Activated CD4-positive, CD25-positive, alpha-beta regulatory T cell (primary cell): Measurements from ENCODE around the gene FAM98B.

Experiments
- DNase-seq, 4 experiments: peaks; one replicate each; lab custom pipeline; 2025; lab: John Stamatoyannopoulos, UW

FAM98B gene

DNA sequence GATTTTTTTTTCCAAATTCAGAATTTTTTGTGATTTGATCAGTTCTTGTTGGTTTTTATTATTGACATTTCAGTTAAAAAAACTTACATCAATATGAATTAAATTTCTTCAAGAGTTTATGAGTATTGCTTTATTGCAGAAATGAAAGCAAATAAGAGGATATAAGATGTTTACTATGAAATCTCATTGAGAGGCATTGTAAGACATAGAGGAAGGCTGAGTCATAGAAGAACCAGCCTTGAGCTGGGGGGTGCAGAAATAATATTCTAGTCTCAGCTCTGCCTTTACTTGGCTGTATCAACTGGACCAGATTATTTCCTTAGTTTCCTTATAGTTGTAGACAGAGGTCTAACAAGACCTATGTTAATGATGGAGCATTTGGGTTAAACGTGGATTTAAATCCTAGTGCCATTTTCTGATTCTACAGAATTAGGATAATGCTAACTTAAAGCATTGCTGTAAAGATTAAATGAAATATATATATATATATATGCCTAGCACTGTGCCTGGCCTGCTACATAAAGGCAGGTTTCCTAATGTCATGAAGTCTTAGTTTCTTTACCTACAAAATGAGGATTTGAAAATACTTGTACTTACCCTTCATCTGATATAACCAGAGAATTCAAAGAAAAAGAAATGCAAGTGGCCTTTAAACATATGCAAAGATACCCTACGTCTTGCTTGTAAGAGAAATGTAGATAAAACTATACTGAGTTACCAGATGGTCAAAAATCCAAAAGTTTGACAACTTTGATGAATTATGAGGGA lies 7.3 kb downstream of the FAM98B start:
- no peak for DNase-seq

GRCh38 chr15:38463893-38464292 lies 10.0 kb downstream of the FAM98B start:
- DNase-seq = no peak

GRCh38 chr15:38464675-38465074 lies 10.7 kb downstream of the FAM98B start:
- no peak for DNase-seq

- DNase-seq = no peak
Measured at GRCh38 chr15:38470816-38471215, 16.9 kb downstream of the FAM98B start.

DNA sequence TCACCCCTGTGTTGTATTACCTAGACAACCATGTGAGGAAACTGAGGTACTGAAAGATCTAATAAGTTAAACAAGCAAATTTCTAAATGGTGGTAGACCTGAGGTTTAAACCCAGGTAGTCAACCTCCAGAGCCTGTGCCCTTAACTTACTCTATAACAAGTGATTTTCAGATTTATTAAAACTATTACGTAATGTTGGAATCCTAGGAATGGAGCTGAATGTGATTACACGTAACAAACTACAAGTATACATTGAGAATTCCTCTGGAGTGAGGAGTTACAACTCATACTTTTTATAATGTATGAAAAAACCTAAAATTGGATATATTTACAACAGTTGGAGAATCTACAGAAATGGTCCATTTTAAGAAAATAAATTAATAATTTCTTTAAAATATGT lies 18.0 kb downstream of the FAM98B start:
- no peak for DNase-seq

DNA sequence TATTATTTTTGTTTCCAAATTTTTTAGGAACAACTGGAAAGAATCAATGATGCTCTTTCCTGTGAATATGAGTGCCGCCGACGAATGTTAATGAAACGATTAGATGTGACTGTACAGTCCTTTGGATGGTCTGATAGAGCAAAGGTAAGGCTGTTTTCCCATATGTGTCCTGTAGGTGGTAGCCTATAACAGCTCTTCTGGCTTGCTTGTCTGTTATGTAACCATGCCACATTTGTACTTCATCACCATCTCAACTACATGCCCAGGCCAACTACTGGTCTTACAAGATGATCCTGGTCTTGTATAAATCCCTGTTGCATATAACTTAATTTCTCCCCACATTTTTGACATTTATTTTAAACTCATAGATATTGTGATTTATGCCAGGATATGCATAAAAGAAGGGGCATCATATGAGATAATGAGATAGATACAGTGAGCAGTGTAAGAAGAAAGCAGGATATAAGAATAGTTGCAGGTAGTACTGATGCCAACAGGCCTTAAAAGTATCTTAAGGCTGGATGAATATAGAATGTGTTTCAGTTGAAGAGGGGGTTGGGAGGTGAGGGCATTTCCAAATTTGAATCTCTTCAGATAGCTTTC lies 20.3 kb downstream of the FAM98B start:
- DNase-seq = no peak

DNA sequence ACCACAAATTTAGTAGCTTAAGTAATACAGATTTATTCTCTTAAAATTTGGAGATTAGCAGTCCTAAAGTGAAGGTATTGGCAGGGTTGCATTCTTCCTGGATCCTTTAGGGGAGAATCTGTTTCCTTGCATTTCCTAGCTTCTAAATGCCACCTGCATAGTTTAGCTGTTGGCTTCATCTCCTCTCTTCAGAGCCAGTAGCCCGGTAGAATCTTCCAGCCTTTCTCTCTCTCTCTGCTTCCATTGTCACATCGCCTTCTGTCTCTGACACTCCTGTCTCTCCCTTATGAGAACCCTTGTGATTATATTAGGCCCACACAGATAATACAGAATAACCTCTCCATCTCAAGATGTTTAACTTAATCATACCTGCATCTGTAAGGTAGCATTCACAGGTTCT lies 21.4 kb downstream of the FAM98B start:
- no peak for DNase-seq

DNA sequence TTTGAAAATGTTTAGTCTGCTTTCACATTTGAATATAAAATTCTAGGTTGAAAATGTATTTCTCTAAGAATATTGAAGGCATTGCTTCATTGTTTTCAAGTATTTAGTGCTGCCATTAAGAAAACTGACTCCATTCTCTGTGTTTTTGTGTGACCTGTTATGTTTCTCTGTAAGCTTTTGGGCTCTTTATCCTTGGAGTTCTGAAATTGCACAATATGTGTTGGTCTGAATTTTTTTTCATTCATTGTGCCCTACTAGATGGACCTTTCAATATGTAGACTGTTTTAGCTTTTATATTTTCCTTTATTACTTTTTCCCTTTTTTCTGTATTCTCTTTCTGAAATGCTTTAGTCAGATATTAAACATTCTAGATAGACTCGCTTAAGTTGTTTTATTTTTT lies 22.2 kb downstream of the FAM98B start:
- DNase-seq = no peak

DNA sequence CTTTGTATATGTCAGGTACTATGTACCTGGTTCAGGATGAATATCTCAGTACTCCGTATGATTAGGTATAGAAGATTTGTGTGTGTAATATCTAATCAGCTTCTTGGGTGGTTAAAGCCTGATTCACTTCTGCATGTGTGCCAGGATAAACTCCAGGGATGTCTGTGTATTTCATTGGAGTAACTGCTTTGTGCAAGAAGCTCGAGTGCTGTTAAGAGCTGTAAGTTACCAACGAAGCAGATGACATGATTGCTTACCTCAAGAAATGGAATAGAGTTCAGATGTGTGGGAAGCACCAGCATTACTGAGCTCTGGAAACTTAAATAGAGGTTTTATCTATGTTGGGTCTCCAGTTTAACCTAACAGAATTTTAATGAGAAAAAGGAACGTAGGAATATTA lies 23.7 kb downstream of the FAM98B start:
- no peak for DNase-seq

DNA sequence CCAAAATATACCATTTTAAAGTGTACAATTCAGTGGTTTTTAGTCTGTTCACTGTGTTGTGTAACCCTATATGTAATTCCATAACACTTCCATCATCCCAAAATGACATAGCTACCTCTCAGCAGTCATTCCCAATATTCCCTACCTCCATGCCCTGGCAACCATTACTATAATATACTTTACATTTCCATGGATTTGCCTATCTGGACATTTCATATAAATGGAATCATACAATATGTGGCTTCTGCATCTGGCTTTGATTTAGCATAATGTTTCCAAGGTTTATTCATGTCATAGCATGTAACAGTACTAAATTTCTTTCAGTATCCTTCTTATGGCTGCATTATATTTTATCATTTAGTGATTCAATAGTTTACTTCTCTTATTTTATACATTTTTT lies 25.3 kb downstream of the FAM98B start:
- no peak for DNase-seq

GRCh38 chr15:38479756-38480155 lies 25.8 kb downstream of the FAM98B start:
- no peak for DNase-seq

DNA sequence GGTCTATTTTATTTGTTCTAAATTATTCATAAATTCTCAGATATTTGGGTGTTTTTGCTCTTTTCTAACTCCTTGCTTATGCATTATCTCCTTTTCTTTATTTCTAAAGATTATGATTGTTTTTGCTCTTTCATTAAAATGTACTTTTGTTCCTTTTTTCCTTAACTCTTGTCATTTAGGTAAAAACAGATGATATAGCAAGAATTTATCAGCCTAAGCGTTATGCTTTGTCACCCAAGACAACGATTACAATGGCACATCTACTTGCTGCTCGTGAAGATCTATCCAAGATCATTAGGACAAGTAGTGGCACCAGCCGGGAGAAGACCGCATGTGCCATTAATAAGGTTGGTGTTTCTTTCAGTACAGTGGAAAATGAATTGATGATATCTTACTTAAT lies 27.2 kb downstream of the FAM98B start:
- DNase-seq = no peak

GRCh38 chr15:38481761-38482160 lies 27.8 kb downstream of the FAM98B start:
- DNase-seq = no peak

DNA sequence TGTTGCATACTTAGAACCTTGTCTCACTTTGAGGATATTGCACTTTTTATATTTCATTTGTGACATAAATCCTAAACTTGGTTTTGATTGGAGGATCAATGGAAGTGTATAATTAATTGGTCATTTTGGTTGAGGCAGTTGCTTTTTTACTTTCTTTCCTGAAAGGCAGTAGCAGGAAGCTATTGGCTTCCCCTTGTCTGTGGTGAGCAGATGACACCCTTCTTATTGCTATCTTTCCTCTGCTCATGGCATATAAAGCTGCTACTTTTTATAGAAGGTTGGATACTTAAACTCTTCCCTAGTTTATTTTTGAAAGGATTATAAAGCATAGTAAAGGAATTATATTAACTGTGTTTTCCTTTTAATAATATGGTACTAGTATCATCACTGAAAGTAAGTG lies 28.6 kb downstream of the FAM98B start:
- no peak for DNase-seq

DNA sequence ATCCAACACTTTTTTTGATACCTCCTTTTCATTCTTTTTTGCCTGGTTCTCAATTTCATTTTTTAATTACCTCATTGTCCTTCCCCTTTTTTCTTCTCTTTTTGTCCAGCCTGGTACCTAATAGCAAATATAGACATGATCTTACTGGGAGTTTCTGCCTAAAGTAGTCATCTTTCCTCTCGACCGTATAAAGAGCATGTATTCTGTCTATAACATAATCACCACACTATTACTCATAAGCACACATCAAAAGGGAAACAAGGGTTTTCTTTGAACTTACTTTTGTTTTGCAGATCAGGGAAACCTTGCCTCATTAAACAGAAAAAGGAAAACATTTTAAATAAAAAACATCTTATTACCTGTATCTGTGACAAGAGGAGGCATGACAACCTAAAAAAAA lies 33.0 kb downstream of the FAM98B start:
- no peak for DNase-seq

DNA sequence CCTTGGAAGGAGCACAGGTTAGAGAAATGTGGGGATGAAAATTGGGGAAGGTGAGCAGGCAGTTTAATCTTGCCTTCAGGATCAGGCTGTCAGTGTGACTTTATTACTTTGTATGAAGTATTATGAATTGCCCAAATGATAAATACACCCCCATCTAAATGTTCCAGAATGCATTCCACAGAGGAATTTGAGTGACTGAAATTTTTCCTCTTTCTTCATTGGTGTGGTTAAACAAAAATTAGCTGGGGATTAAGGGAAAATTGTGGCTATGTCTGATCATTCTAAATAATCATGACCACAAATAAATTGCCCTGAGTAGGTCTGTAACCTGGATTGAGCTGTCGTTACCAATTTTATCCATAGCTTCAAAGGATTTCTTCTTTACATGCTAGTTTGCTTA lies 33.5 kb downstream of the FAM98B start:
- DNase-seq = no peak

DNA sequence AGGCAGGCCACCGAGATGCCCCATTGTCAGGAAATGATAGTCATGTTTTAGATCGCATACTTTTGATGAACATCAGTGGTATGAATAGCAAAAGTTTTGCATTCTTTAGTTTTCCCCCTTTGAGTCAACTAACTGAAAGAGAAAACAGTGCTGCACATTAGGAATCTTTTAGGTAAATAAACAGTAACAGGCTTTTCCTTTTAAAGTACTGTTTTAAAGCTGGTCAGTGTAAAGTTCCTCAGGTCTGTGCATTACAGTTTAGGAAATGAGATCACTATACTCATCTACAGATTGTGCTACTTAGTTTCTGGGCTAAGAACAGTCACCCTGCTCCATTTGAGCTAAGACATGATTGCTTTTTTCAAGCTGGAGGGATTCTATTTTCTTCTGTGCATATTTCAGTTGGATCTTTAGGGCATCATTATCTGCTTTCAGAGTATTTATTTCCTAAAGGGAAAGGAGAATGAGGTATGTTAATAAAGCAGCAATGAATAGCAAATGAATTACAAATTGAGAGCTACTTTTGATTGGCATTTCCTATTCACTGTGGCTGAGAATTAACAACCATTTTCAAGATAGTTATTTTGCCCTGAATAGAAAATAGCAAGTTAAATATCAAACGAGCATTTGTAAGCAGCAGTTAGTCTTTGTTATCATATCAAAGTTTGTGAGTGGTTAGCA lies 36.5 kb downstream of the FAM98B start:
- no peak for DNase-seq

GRCh38 chr15:38496151-38496550 lies 42.2 kb downstream of the FAM98B start:
- DNase-seq = no peak

DNA sequence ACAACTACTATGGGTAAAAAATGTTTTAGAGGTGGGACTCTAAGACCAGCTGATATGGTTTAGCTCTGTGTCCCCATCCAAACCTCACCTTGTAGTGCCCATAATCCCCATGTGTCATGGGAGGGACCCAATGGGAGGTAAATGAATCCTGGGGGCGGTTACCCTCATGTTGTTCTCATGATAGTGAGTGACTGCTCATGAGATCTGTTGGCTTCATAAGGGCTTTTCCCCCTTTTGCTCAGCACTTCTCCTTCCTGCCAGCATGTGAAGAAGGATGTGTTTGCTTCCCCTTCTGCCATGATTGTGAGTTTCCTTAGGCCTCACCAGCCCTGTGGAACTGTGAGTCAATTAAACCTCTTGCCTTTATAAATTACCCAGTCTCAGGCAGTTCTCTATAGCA lies 45.7 kb downstream of the FAM98B start:
- no peak for DNase-seq

- no peak for DNase-seq
Measured at GRCh38 chr15:38503496-38503895, 49.6 kb downstream of the FAM98B start.

DNA sequence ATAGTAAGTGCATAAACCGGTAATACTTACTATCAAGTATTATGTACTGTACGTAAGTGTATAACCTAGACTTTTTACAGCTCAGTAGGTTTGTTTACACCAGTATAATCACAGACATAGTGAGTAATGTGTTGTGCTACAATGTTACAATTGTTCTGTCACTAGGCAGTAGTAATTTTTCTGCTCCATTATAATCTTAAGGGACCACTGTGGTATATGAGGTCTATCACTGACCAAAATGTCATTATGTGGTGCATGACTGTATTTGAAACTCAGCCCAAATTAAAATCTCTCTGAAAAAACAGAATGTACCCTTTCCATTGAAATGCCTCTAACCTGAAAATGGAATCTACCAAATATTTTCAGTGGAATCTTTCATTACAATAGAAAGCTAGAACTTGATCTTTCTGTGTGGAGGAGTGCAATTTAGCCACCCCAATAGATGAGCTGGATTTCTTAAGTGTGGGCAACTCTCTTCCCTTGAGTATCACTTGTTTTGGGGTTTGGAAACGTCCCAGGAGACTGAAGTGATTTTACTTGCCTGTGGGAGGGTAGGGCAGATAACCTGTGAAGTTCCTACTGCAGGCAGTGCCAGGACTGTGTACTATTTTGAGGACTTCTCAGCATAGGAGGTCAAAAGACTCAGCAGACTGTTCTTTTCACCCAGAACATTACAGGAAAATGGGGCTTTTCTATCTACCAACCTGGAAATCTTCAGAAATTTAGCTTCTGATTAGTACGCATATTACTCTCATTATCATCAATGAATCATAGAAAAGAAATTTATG lies 50.9 kb downstream of the FAM98B start:
- DNase-seq = no peak

- no peak for DNase-seq
Measured at GRCh38 chr15:38506997-38507396, 53.1 kb downstream of the FAM98B start.

DNA sequence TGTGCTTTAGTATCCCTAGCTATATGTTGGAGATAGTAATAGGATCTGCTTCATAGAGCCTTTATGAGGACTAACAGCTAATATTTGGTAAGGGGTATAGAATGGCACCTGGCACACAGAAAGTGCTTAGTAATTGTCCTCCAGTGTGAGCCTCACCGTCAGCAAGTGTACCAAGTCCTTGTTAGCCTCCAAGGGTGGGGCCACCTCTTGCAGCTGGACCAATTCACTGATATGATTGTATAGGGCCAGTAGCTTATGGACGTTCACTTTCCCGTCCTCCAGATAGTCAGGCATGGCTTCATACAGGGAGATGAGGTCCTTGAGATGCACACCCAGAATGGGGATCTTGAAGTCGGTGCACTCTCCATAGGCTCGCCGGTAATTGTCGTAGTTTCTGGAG lies 53.6 kb downstream of the FAM98B start:
- DNase-seq = no peak
